ENCODE measurements around the gene LRRC9. TPM values are rescaled to one million over a fixed set of nuclear protein-coding genes. Genes with fewer than 3 reads are reported as not detected.
"Not testable (repeated sequence)": the region's sequence is repeated elsewhere in the genome, so short reads cannot be mapped to it uniquely, and the experiment has no call there.

The LRRC9 gene
- polyA plus RNA-seq, 3 donors, result not detected

DNA sequence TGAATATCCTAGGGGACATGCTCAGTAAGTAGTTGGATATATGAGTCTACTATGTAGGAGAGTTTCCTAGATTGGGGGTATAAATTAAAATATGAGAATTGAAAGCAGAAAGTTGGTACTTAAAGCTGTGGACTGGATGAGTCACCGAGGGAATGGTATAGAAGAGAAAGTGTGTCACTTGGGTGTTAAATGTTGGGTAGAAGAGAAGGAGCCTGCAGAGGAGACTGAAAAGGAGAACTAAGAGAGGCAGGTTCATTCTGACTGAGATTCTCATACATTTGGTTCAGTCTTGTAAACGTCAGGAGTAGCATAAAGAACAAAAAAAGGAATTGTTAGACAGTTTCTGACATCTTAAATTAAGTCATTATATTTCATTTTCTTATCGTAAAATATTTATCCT, 19.9 kb downstream of the LRRC9 start:
- no peaks in the 10 kb centered on the region for H4K20me1 ChIP-seq (ENCODE audit: insufficient read depth, low read length)
- H3K4me1 ChIP-seq (ENCODE audit: control insufficient read depth in 1 of 2, insufficient read depth in 2 of 2, low read length in 2 of 2), result no peaks in the 10 kb centered on the region
- Mint-ChIP-seq H3K9me3 (peaks cover 0 to 3% (median 0%) of the 10 kb centered on the region in 7 donors), H3K27me3 (ENCODE audit: low read depth in 3 of 3) (peaks cover 4 to 7% (median 5%) of the 10 kb centered on the region in 3 donors), H3K27ac (no peak overlapping the region), H3K36me3 (no peaks in the 10 kb centered on the region), H3K4me1 (no peaks in the 10 kb centered on the region), H3K4me3 (no peak overlapping the region)
- H3K27ac ChIP-seq (ENCODE audit: low read depth in 1 of 2, low read length in 2 of 2), result no peak overlapping the region
- H3K9me3 ChIP-seq (replicated peaks in 1 of 2; ENCODE audit: control insufficient read depth in 1 of 2, insufficient read depth in 1 of 2, low read length in 2 of 2), result no peaks in the 10 kb centered on the region
- H3K4me2 ChIP-seq (replicated peaks; ENCODE audit: extremely low read depth, low read length, poor library complexity, severe bottlenecking), result no peak overlapping the region
- no peak overlapping the region for H3K9ac ChIP-seq (ENCODE audit: insufficient read depth, low read length, poor library complexity, severe bottlenecking)
- 100% methylated on average over 1 of the region's 3 CpGs for WGBS (ENCODE audit: insufficient coverage)
- intact Hi-C loops (cut with micrococcal nuclease), result no loop called here
- TF ChIP-seq, protein P1, sequence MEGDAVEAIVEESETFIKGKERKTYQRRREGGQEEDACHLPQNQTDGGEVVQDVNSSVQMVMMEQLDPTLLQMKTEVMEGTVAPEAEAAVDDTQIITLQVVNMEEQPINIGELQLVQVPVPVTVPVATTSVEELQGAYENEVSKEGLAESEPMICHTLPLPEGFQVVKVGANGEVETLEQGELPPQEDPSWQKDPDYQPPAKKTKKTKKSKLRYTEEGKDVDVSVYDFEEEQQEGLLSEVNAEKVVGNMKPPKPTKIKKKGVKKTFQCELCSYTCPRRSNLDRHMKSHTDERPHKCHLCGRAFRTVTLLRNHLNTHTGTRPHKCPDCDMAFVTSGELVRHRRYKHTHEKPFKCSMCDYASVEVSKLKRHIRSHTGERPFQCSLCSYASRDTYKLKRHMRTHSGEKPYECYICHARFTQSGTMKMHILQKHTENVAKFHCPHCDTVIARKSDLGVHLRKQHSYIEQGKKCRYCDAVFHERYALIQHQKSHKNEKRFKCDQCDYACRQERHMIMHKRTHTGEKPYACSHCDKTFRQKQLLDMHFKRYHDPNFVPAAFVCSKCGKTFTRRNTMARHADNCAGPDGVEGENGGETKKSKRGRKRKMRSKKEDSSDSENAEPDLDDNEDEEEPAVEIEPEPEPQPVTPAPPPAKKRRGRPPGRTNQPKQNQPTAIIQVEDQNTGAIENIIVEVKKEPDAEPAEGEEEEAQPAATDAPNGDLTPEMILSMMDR (IDR thresholded peaks at IDR 0.05), result no peak
- DNase-seq, result no peak
- no peak overlapping the region for H2AFZ ChIP-seq (ENCODE audit: insufficient read depth, low read depth, low read length, poor library complexity, severe bottlenecking)
- no peak overlapping the region for H3K4me3 ChIP-seq (replicated peaks in 1 of 3; ENCODE audit: low read depth in 2 of 3, low read length in 3 of 3)
- no peaks in the 10 kb centered on the region for H3K79me2 ChIP-seq (ENCODE audit: insufficient read depth, low read length)
- no peaks in the 10 kb centered on the region for H3K36me3 ChIP-seq (replicated peaks in 1 of 2; ENCODE audit: control insufficient read depth in 1 of 2, insufficient read depth in 2 of 2, low read length in 2 of 2)
- H3K27me3 ChIP-seq (ENCODE audit: control insufficient read depth in 2 of 2, insufficient read depth in 2 of 2, low read length in 2 of 2), result peaks cover 0 to 2% of the 10 kb centered on the region in 2 donors

DNA sequence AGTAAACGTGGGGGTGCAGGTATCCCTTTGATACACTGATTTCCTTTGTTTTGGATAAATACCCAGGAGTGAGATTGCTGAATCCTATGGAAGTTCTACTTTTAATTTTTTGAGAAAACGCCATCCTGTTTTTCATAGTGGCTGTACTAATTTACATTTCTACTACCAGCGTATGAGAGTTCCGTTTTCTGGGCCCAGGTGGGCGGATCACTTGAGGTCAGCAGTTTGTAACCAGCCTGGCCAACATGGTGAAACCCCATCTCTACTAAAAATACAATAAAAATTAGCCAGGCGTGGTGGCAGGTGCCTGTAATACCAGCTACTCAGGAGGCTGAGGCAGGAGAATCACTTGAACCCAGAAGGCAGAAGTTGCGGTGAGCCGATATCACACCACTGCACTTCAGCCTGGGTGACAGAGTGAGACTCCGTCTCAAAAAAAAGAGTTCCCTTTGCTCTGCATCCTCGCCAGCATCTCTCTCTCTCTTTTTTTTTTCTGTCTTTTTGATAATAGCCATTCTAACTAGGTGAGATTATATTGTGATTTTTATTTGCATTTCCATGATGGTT, 22.4 kb downstream of the LRRC9 start:
- H3K79me2 ChIP-seq (ENCODE audit: insufficient read depth, low read length); H3K27ac ChIP-seq (ENCODE audit: low read depth in 1 of 2, low read length in 2 of 2); H3K27me3 ChIP-seq (ENCODE audit: control insufficient read depth in 2 of 2, insufficient read depth in 2 of 2, low read length in 2 of 2); H3K9me3 ChIP-seq (replicated peaks in 1 of 2; ENCODE audit: control insufficient read depth in 1 of 2, insufficient read depth in 1 of 2, low read length in 2 of 2); H2AFZ ChIP-seq (ENCODE audit: insufficient read depth, low read depth, low read length, poor library complexity, severe bottlenecking); H3K4me3 ChIP-seq (replicated peaks in 1 of 3; ENCODE audit: low read depth in 2 of 3, low read length in 3 of 3); H3K36me3 Mint-ChIP-seq; H3K4me2 ChIP-seq (replicated peaks; ENCODE audit: extremely low read depth, low read length, poor library complexity, severe bottlenecking); H3K9me3 Mint-ChIP-seq; H3K27me3 Mint-ChIP-seq (ENCODE audit: low read depth in 3 of 3); DNase-seq; H3K36me3 ChIP-seq (replicated peaks in 1 of 2; ENCODE audit: control insufficient read depth in 1 of 2, insufficient read depth in 2 of 2, low read length in 2 of 2); H4K20me1 ChIP-seq (ENCODE audit: insufficient read depth, low read length); H3K27ac Mint-ChIP-seq; H3K4me1 ChIP-seq (ENCODE audit: control insufficient read depth in 1 of 2, insufficient read depth in 2 of 2, low read length in 2 of 2); intact Hi-C loops (cut with micrococcal nuclease); H3K4me1 Mint-ChIP-seq; H3K4me3 Mint-ChIP-seq; H3K9ac ChIP-seq (ENCODE audit: insufficient read depth, low read length, poor library complexity, severe bottlenecking): not testable (repeated sequence)
- 100% methylated on average over 3 of the region's 10 CpGs for WGBS (ENCODE audit: insufficient coverage)

Data from CD14-positive monocyte (primary cell).